WTC11 (cell line): ENCODE results near the gene GHR. TPM values are rescaled to one million over a fixed set of nuclear protein-coding genes. Genes with fewer than 3 reads are reported as not detected.

Source experiments
- ATAC-seq: fragments of 200-7000 bp; cut with Tn5 transposase; 2 replicates; pipeline ENCODE4 v1.10.0; 2021; ENCODE audit warnings: mild to moderate bottlenecking, moderate library complexity
- CTCF ChIA-PET: fragments of 300-600 bp; sonication (Branson Sonifier 250); formaldehyde crosslinking; loops from one replicate; lab custom pipeline; 2021; ENCODE audit warnings: antibody characterized with exemption; lab: Charles Lee
- POLR2A ChIA-PET: fragments of 350-600 bp; sonication (Branson Sonifier 250); formaldehyde crosslinking; loops from one replicate; lab custom pipeline; 2021; ENCODE audit warnings: antibody characterized with exemption; lab: Charles Lee
- DNase-seq: peaks from one replicate; pipeline ENCODE4 v3.0.0; 2021; ENCODE audit warnings: low spot score
- H3K27ac Mint-ChIP-seq: 2 replicates; pipeline ENCODE4 v1.8.0; 2021; ENCODE audit warnings: mixed read lengths
- H3K27me3 Mint-ChIP-seq: 2 replicates; pipeline ENCODE4 v1.8.0; 2021; ENCODE audit warnings: low read depth, mild to moderate bottlenecking, moderate library complexity, mixed read lengths
- H3K36me3 Mint-ChIP-seq: 2 replicates; pipeline ENCODE4 v1.8.0; 2021; ENCODE audit warnings: mixed read lengths
- H3K4me1 Mint-ChIP-seq: 2 replicates; pipeline ENCODE4 v1.8.0; 2022; ENCODE audit warnings: mixed read lengths
- H3K4me3 Mint-ChIP-seq: 2 replicates; pipeline ENCODE4 v1.8.0; 2021; ENCODE audit warnings: mild to moderate bottlenecking, moderate library complexity, mixed read lengths
- H3K9me3 Mint-ChIP-seq: 2 replicates; pipeline ENCODE4 v1.8.0; 2021; ENCODE audit warnings: mixed read lengths
- CBFB ChIP-seq: sonication (generic); formaldehyde crosslinking; IDR thresholded peaks from 2 replicates; pipeline ENCODE4 v1.8.1; 2022; ENCODE audit warnings: mild to moderate bottlenecking, low read depth, missing genetic modification reagents
- FOXJ3 ChIP-seq: sonication (generic); formaldehyde crosslinking; IDR thresholded peaks from 2 replicates; pipeline ENCODE4 v1.9.0; 2021; ENCODE audit warnings: missing genetic modification reagents, mild to moderate bottlenecking, borderline replicate concordance
- FOXP1 ChIP-seq: sonication (generic); formaldehyde crosslinking; IDR thresholded peaks from 2 replicates; pipeline ENCODE4 v1.8.0; 2022; ENCODE audit warnings: missing genetic modification reagents, mild to moderate bottlenecking, moderate library complexity, borderline replicate concordance
- GRHL2 ChIP-seq: fragments of 250-450 bp; sonication (Bioruptor Pico); IDR thresholded peaks from 2 replicates; pipeline ENCODE4 v1.8.0; 2022; ENCODE audit warnings: mild to moderate bottlenecking, moderate library complexity; ENCODE audit not compliant: insufficient replicate concordance, severe bottlenecking
- MXD4 ChIP-seq: fragments of 250-450 bp; sonication (Bioruptor Pico); IDR thresholded peaks from 2 replicates; pipeline ENCODE4 v1.8.0; 2021; ENCODE audit warnings: mild to moderate bottlenecking, moderate library complexity, borderline replicate concordance
- NR3C1 ChIP-seq: sonication (generic); formaldehyde crosslinking; conservative IDR thresholded peaks from 2 replicates; pipeline ENCODE4 v1.8.1; 2023; ENCODE audit warnings: low read depth, mild to moderate bottlenecking, missing genetic modification reagents
- RORB ChIP-seq: fragments of 250-450 bp; sonication (Bioruptor Pico); IDR thresholded peaks from 2 replicates; pipeline ENCODE4 v1.9.0; 2021; ENCODE audit warnings: mild to moderate bottlenecking
- TEAD4 ChIP-seq: sonication (generic); formaldehyde crosslinking; IDR thresholded peaks from 2 replicates; pipeline ENCODE4 v1.8.0; 2022; ENCODE audit warnings: mild to moderate bottlenecking, missing genetic modification reagents
- TP53 ChIP-seq: sonication (generic); formaldehyde crosslinking; IDR thresholded peaks from 2 replicates; pipeline ENCODE4 v1.8.1; 2023; ENCODE audit warnings: mild to moderate bottlenecking, missing genetic modification reagents
- ZNF121 ChIP-seq: sonication (generic); formaldehyde crosslinking; IDR thresholded peaks from 2 replicates; pipeline ENCODE4 v1.8.0; 2023; ENCODE audit warnings: missing genetic modification reagents
- total RNA-seq: library from RNA; stranded (reverse); gene quantifications from 3 replicates; pipeline ENCODE4 v1.2.3, GENCODE V29; 2021
- TF ChIP-seq, protein P1 (sequence below): sonication (generic); formaldehyde crosslinking; conservative IDR thresholded peaks from 2 replicates; pipeline ENCODE4 v1.8.1; 2022; ENCODE audit warnings: mild to moderate bottlenecking, missing genetic modification reagents
- TF ChIP-seq, protein P2 (sequence below): sonication (generic); formaldehyde crosslinking; IDR thresholded peaks from 2 replicates; pipeline ENCODE4 v1.8.1; 2023; ENCODE audit warnings: mild to moderate bottlenecking, missing genetic modification reagents, moderate library complexity
- TF ChIP-seq, protein P3 (sequence below): sonication (generic); formaldehyde crosslinking; IDR thresholded peaks from 2 replicates; pipeline ENCODE4 v1.8.0; 2023; ENCODE audit warnings: mild to moderate bottlenecking, missing genetic modification reagents
- TF ChIP-seq, protein P4 (sequence below): sonication (generic); formaldehyde crosslinking; IDR thresholded peaks from 2 replicates; pipeline ENCODE4 v1.8.1; 2022; ENCODE audit warnings: low read depth, mild to moderate bottlenecking, moderate library complexity, missing genetic modification reagents, borderline replicate concordance
- TF ChIP-seq, protein P5 (sequence below): sonication (generic); formaldehyde crosslinking; IDR thresholded peaks from 2 replicates; pipeline ENCODE4 v1.8.1; 2022; ENCODE audit warnings: low read depth, missing genetic modification reagents, borderline replicate concordance
- TF ChIP-seq, protein P6 (sequence below): fragments of 250-450 bp; sonication (Bioruptor Pico); IDR thresholded peaks from 2 replicates; pipeline ENCODE4 v2.1.2; 2022; ENCODE audit warnings: mild to moderate bottlenecking, moderate library complexity
- TF ChIP-seq, protein P7 (sequence below): fragments of 200-600 bp; IDR thresholded peaks from 2 replicates; pipeline ENCODE4 v1.8.0; 2022; ENCODE audit warnings: antibody characterized with exemption
- TF ChIP-seq, protein P8 (sequence below): sonication (generic); formaldehyde crosslinking; IDR thresholded peaks from 2 replicates; pipeline ENCODE4 v1.8.1; 2023; ENCODE audit warnings: mild to moderate bottlenecking, missing genetic modification reagents, borderline replicate concordance

The GHR gene
- total RNA-seq, 1 experiment from 2014 or later, result 0.57 TPM

DNA sequence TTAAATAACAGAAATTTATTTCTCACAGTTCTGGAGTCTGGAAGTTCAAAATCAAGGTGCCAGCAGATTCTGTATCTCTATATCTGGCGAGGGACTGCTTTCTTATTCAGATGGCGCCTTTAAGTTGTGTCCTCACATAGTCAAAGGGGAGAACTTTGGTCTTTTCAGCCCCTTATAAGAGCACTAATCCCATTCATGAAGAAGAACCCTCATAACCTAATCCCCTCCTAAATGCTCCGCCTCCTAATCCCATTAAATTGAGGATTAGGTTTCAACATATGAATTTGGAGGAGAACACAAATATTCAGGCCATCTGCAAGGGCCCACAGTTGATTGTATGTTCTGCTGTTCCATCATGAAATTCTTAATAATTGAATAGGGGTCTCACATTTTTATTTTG, 322.6 kb downstream of the GHR start:
- Mint-ChIP-seq H3K4me1 (peaks cover 2% of the 10 kb centered on the region; the same call in 1 of the 2 replicates), H3K9me3 (peaks cover 14% of the 10 kb centered on the region), H3K27ac (0 out of 2 replicates have a peak overlapping the region, but pooled peaks have one; percentile 27), H3K4me3 (no peak overlapping the region), H3K27me3 (no peaks in the 10 kb centered on the region), H3K36me3 (peaks cover 4% of the 10 kb centered on the region)
- POLR2A ChIA-PET, result no interaction called here
- no peak for DNase-seq
- CTCF ChIA-PET, result interaction anchor here (0.6 to 3.5 kb wide), 32 partner anchors 8 to 1879 kb away, joined by 3 to 20 read pairs (median 4); partner anchors contain the start of genes CCDC152 and SELENOP
- ATAC-seq, result peak; percentile 28; the same call in 1 of the 2 replicates
- TF ChIP-seq, protein P1, sequence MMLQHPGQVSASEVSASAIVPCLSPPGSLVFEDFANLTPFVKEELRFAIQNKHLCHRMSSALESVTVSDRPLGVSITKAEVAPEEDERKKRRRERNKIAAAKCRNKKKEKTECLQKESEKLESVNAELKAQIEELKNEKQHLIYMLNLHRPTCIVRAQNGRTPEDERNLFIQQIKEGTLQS, result no peak
- TF ChIP-seq, protein P2, sequence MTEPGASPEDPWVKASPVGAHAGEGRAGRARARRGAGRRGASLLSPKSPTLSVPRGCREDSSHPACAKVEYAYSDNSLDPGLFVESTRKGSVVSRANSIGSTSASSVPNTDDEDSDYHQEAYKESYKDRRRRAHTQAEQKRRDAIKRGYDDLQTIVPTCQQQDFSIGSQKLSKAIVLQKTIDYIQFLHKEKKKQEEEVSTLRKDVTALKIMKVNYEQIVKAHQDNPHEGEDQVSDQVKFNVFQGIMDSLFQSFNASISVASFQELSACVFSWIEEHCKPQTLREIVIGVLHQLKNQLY, result no peak
- TF ChIP-seq, protein P3, sequence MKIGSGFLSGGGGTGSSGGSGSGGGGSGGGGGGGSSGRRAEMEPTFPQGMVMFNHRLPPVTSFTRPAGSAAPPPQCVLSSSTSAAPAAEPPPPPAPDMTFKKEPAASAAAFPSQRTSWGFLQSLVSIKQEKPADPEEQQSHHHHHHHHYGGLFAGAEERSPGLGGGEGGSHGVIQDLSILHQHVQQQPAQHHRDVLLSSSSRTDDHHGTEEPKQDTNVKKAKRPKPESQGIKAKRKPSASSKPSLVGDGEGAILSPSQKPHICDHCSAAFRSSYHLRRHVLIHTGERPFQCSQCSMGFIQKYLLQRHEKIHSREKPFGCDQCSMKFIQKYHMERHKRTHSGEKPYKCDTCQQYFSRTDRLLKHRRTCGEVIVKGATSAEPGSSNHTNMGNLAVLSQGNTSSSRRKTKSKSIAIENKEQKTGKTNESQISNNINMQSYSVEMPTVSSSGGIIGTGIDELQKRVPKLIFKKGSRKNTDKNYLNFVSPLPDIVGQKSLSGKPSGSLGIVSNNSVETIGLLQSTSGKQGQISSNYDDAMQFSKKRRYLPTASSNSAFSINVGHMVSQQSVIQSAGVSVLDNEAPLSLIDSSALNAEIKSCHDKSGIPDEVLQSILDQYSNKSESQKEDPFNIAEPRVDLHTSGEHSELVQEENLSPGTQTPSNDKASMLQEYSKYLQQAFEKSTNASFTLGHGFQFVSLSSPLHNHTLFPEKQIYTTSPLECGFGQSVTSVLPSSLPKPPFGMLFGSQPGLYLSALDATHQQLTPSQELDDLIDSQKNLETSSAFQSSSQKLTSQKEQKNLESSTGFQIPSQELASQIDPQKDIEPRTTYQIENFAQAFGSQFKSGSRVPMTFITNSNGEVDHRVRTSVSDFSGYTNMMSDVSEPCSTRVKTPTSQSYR (CRISPR knock-in tag), result no peak
- TF ChIP-seq, all 79 proteins: peak for 0

DNA sequence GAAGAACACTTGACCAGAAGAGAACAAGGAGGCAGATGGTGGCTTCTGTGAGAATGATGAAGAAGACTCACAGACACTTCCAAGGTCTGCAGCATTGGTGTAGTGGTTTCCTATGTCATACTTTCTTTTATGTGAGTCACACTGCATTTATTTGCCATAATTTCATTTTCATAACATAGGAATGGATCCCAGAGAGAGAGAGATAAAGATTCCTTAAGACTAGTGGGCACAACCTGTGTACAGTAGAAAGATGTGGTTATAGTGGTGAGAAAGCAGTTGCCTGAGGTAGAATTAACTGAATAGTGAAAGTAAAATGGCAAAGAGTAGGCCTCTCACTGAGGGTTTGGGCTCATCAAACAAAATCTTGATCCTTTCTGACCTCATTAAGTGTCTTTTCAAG, 325.8 kb downstream of the GHR start:
- H3K4me1 Mint-ChIP-seq, result peaks cover 2% of the 10 kb centered on the region; the same call in 1 of the 2 replicates
- H3K9me3 Mint-ChIP-seq, result peaks cover 3% of the 10 kb centered on the region; the same call in 1 of the 2 replicates
- no peaks in the 10 kb centered on the region for H3K27me3 Mint-ChIP-seq
- CTCF ChIA-PET, result no interaction called here
- TF ChIP-seq, protein P4, sequence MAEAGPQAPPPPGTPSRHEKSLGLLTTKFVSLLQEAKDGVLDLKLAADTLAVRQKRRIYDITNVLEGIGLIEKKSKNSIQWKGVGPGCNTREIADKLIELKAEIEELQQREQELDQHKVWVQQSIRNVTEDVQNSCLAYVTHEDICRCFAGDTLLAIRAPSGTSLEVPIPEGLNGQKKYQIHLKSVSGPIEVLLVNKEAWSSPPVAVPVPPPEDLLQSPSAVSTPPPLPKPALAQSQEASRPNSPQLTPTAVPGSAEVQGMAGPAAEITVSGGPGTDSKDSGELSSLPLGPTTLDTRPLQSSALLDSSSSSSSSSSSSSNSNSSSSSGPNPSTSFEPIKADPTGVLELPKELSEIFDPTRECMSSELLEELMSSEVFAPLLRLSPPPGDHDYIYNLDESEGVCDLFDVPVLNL (CRISPR knock-in tag), result no peak
- TF ChIP-seq TP53 (no peak), MXD4 (CRISPR knock-in tag) (no peak), FOXJ3 (CRISPR knock-in tag) (no peak), GRHL2 (CRISPR knock-in tag) (no peak), TEAD4 (CRISPR knock-in tag) (no peak), FOXP1 (CRISPR knock-in tag) (no peak), RORB (CRISPR knock-in tag) (no peak), NR3C1 (CRISPR knock-in tag) (no peak), ZNF121 (CRISPR knock-in tag) (no peak), CBFB (CRISPR knock-in tag) (no peak)
- TF ChIP-seq, protein P5, sequence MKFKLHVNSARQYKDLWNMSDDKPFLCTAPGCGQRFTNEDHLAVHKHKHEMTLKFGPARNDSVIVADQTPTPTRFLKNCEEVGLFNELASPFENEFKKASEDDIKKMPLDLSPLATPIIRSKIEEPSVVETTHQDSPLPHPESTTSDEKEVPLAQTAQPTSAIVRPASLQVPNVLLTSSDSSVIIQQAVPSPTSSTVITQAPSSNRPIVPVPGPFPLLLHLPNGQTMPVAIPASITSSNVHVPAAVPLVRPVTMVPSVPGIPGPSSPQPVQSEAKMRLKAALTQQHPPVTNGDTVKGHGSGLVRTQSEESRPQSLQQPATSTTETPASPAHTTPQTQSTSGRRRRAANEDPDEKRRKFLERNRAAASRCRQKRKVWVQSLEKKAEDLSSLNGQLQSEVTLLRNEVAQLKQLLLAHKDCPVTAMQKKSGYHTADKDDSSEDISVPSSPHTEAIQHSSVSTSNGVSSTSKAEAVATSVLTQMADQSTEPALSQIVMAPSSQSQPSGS (CRISPR knock-in tag), result no peak
- TF ChIP-seq, protein P6, sequence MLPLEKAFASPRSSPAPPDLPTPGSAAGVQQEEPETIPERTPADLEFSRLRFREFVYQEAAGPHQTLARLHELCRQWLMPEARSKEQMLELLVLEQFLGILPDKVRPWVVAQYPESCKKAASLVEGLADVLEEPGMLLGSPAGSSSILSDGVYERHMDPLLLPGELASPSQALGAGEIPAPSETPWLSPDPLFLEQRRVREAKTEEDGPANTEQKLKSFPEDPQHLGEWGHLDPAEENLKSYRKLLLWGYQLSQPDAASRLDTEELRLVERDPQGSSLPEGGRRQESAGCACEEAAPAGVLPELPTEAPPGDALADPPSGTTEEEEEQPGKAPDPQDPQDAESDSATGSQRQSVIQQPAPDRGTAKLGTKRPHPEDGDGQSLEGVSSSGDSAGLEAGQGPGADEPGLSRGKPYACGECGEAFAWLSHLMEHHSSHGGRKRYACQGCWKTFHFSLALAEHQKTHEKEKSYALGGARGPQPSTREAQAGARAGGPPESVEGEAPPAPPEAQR (CRISPR knock-in tag), result no peak
- TF ChIP-seq, protein P7, sequence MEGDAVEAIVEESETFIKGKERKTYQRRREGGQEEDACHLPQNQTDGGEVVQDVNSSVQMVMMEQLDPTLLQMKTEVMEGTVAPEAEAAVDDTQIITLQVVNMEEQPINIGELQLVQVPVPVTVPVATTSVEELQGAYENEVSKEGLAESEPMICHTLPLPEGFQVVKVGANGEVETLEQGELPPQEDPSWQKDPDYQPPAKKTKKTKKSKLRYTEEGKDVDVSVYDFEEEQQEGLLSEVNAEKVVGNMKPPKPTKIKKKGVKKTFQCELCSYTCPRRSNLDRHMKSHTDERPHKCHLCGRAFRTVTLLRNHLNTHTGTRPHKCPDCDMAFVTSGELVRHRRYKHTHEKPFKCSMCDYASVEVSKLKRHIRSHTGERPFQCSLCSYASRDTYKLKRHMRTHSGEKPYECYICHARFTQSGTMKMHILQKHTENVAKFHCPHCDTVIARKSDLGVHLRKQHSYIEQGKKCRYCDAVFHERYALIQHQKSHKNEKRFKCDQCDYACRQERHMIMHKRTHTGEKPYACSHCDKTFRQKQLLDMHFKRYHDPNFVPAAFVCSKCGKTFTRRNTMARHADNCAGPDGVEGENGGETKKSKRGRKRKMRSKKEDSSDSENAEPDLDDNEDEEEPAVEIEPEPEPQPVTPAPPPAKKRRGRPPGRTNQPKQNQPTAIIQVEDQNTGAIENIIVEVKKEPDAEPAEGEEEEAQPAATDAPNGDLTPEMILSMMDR, result no peak
- TF ChIP-seq, protein P8, sequence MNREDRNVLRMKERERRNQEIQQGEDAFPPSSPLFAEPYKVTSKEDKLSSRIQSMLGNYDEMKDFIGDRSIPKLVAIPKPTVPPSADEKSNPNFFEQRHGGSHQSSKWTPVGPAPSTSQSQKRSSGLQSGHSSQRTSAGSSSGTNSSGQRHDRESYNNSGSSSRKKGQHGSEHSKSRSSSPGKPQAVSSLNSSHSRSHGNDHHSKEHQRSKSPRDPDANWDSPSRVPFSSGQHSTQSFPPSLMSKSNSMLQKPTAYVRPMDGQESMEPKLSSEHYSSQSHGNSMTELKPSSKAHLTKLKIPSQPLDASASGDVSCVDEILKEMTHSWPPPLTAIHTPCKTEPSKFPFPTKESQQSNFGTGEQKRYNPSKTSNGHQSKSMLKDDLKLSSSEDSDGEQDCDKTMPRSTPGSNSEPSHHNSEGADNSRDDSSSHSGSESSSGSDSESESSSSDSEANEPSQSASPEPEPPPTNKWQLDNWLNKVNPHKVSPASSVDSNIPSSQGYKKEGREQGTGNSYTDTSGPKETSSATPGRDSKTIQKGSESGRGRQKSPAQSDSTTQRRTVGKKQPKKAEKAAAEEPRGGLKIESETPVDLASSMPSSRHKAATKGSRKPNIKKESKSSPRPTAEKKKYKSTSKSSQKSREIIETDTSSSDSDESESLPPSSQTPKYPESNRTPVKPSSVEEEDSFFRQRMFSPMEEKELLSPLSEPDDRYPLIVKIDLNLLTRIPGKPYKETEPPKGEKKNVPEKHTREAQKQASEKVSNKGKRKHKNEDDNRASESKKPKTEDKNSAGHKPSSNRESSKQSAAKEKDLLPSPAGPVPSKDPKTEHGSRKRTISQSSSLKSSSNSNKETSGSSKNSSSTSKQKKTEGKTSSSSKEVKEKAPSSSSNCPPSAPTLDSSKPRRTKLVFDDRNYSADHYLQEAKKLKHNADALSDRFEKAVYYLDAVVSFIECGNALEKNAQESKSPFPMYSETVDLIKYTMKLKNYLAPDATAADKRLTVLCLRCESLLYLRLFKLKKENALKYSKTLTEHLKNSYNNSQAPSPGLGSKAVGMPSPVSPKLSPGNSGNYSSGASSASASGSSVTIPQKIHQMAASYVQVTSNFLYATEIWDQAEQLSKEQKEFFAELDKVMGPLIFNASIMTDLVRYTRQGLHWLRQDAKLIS (CRISPR knock-in tag), result no peak
- H3K27ac Mint-ChIP-seq, result no peak overlapping the region
- ATAC-seq (no peak), DNase-seq (no peak)
- H3K36me3 Mint-ChIP-seq, result no peaks in the 10 kb centered on the region
- POLR2A ChIA-PET, result no interaction called here
- no peak overlapping the region for H3K4me3 Mint-ChIP-seq
